ENCODE measurements around the gene PARD3B. TPM values are rescaled to one million over a fixed set of nuclear protein-coding genes. Genes with fewer than 3 reads are reported as not detected.

The PARD3B gene
- total and polyA plus RNA-seq, 2 of the 8 experiments (the other 6 are each of a cell fraction or from before 2014, with no cell fraction given), result 1.2 to 5.7 TPM

- Histone ChIP-seq H3K18ac (ENCODE audit: extremely low read depth, low read length) (no peak overlapping the region), H2BK12ac (ENCODE audit: low read depth, low read length) (no peak overlapping the region), H4K20me1 (replicated peaks in 1 of 2; ENCODE audit: control insufficient read depth in 1 of 2, insufficient read depth in 2 of 2, low read length in 2 of 2) (no peaks in the 10 kb centered on the region), H3K4me2 (ENCODE audit: insufficient read depth in 1 of 2, low read depth in 2 of 2, low read length in 2 of 2) (no peak overlapping the region), H4K5ac (ENCODE audit: insufficient read length, low read depth, low read length) (no peak overlapping the region), H3K36me3 (ENCODE audit: control insufficient read depth in 2 of 4, insufficient read depth in 4 of 4, low read length in 3 of 4) (no peaks in the 10 kb centered on the region; a peak in 1 of 8 replicates), H3K56ac (replicated peaks; ENCODE audit: insufficient read length, low read depth, low read length) (no peak overlapping the region), H3K4ac (replicated peaks; ENCODE audit: insufficient read length, low read depth, low read length) (no peak overlapping the region), H3K23me2 (ENCODE audit: low read depth, low read length) (no peaks in the 10 kb centered on the region), H3K4me3 (ENCODE audit: extremely low read depth in 1 of 4, insufficient read depth in 2 of 4, low read depth in 3 of 4, low read length in 4 of 4) (no peak overlapping the region), H3K79me1 (ENCODE audit: low read depth, low read length) (no peaks in the 10 kb centered on the region; the same call in 1 of the 2 replicates), H2BK15ac (ENCODE audit: low read length) (no peak overlapping the region), H3K9me3 (ENCODE audit: insufficient read depth in 2 of 2, low read depth in 1 of 2, low read length in 1 of 2) (no peaks in the 10 kb centered on the region; a peak in 1 of 4 replicates), H3K4me1 (replicated peaks in 1 of 4; ENCODE audit: control insufficient read depth in 3 of 4, insufficient read depth in 4 of 4, low read length in 3 of 4) (peaks cover 0 to 17% (median 11%) of the 10 kb centered on the region in 4 experiments; a peak in 6 of 7 replicates), H2BK20ac (ENCODE audit: low read length) (no peak overlapping the region; the same call in 1 of the 2 replicates), H4K8ac (ENCODE audit: extremely low read depth, insufficient read depth, low read length) (no peak overlapping the region), H3K14ac (ENCODE audit: insufficient read length) (no peak overlapping the region), H2AFZ (ENCODE audit: low read length) (no peak overlapping the region), H4K91ac (replicated peaks; ENCODE audit: insufficient read length, low read length) (no peak overlapping the region), H3K23ac (ENCODE audit: insufficient read length) (no peak overlapping the region), H2BK120ac (replicated peaks; ENCODE audit: low read depth, low read length) (no peak overlapping the region), H2BK5ac (ENCODE audit: low read depth, low read length) (no peak overlapping the region), H3K27ac (ENCODE audit: low read depth, low read length) (no peak overlapping the region), H2AK5ac (ENCODE audit: low read depth, low read length) (no peak overlapping the region), H3K27me3 (replicated peaks in 1 of 4; ENCODE audit: control insufficient read depth in 3 of 4, extremely low read depth in 1 of 4, insufficient read depth in 3 of 4, low read length in 3 of 4) (no peaks in the 10 kb centered on the region), H3K9ac (replicated peaks in 1 of 4; ENCODE audit: extremely low read depth in 1 of 4, low read depth in 3 of 4, low read length in 3 of 4) (no peak overlapping the region), H3K79me2 (ENCODE audit: control insufficient read depth in 1 of 2, insufficient read depth in 2 of 2, low read length in 2 of 2) (no peaks in the 10 kb centered on the region)
- ChIA-PET POLR2A (ENCODE audit: partially characterized antibody) (interaction anchor here (2.0 kb wide), 1 partner anchor 8 kb away, joined by 4 read pairs; no protein-coding TSS in a partner anchor), CTCF (ENCODE audit: partially characterized antibody) (interaction anchor here (0.6 kb wide), 3 partner anchors 218 to 1106 kb away, joined by 3 read pairs; no protein-coding TSS in a partner anchor)
- TF ChIP-seq CHD2 (IDR thresholded peaks at IDR 0.05; ENCODE audit: low read length) (no peak), CBX8 (IDR thresholded peaks at IDR 0.05; ENCODE audit: borderline replicate concordance, low read depth, low read length) (no peak), SP2 (IDR thresholded peaks at IDR 0.05; ENCODE audit: low read length) (no peak), RAD21 (IDR thresholded peaks at IDR 0.05 in 1 of 2, conservative IDR thresholded peaks at IDR 0.05 in 1 of 2; ENCODE audit: low read depth in 2 of 2, low read length in 2 of 2) (no peak), SRF (IDR thresholded peaks at IDR 0.05; ENCODE audit: low read depth, low read length) (no peak), PHF8 (conservative IDR thresholded peaks at IDR 0.05; ENCODE audit: low read depth, low read length) (no peak), ZNF274 (IDR thresholded peaks at IDR 0.05; ENCODE audit: borderline replicate concordance, extremely low read depth, low read length) (no peak), SP4 (IDR thresholded peaks at IDR 0.05; ENCODE audit: low read length) (no peak), SIX5 (IDR thresholded peaks at IDR 0.05; ENCODE audit: low read depth, low read length) (no peak), SAP30 (IDR thresholded peaks at IDR 0.05; ENCODE audit: insufficient read depth, insufficient replicate concordance, low read length) (no peak), RXRA (IDR thresholded peaks at IDR 0.05; ENCODE audit: insufficient read depth, low read depth, low read length) (no peak), HDAC6 (IDR thresholded peaks at IDR 0.05; ENCODE audit: low read depth, low read length) (no peak)
- FAIRE-seq (no peak), DNase-seq (ENCODE audit: low read depth in 1 of 2, low spot score in 2 of 2) (no peak)
- 93% methylated on average over 5 of the region's 5 CpGs; no CpG with 5 or more reads in 1 of the 2 experiments for whole genome bisulfite sequencing, 2 experiments (ENCODE audit: extremely low coverage in 1 of 2, insufficient coverage in 1 of 2, insufficient read length in 1 of 2, insufficient replicate concordance in 2 of 2, low coverage in 1 of 2, low lambda C conversion rate in 2 of 2, missing lambda C conversion rate in 1 of 2)
Measured at GRCh38 chr2:205280596-205281236, 735.4 kb downstream of the PARD3B start.

Data from H1 (cell line).